ENCODE data around the gene CHML.

CHML gene

GRCh38 chr1:241615043-241615974, 24.9 kb downstream of the CHML start:
- no peak for DNase-seq

GRCh38 chr1:241614572-241614971, 25.6 kb downstream of the CHML start:
- no peak for DNase-seq

- no peak for DNase-seq
Measured at GRCh38 chr1:241614144-241614543, 26.0 kb downstream of the CHML start.

GRCh38 chr1:241612533-241613477, 27.4 kb downstream of the CHML start:
- DNase-seq, result no peak

GRCh38 chr1:241611736-241612135, 28.4 kb downstream of the CHML start:
- no peak for DNase-seq

- no peak for DNase-seq
Measured at GRCh38 chr1:241611063-241611462, 29.1 kb downstream of the CHML start.

- no peak for DNase-seq
Measured at GRCh38 chr1:241610056-241610815, 29.9 kb downstream of the CHML start.

- DNase-seq, result no peak
Measured at GRCh38 chr1:241608379-241609033, 31.7 kb downstream of the CHML start.

GRCh38 chr1:241607497-241607896, 32.7 kb downstream of the CHML start:
- no peak for DNase-seq

GRCh38 chr1:241606544-241606943, 33.6 kb downstream of the CHML start:
- no peak for DNase-seq

- DNase-seq, result no peak
Measured at GRCh38 chr1:241605146-241605805, 34.9 kb downstream of the CHML start.

- no peak for DNase-seq
Measured at GRCh38 chr1:241603731-241604245, 36.4 kb downstream of the CHML start.

- DNase-seq, result no peak
Measured at GRCh38 chr1:241600496-241600901, 39.7 kb downstream of the CHML start.

- DNase-seq, result no peak
Measured at GRCh38 chr1:241598249-241598648, 41.9 kb downstream of the CHML start.

- no peak for DNase-seq
Measured at GRCh38 chr1:241596633-241597032, 43.5 kb downstream of the CHML start.

- DNase-seq, result no peak
Measured at GRCh38 chr1:241593186-241593585, 47.0 kb downstream of the CHML start.

GRCh38 chr1:241592273-241592958, 47.8 kb downstream of the CHML start:
- DNase-seq, result no peak

GRCh38 chr1:241591736-241592135, 48.4 kb downstream of the CHML start:
- DNase-seq, result no peak

GRCh38 chr1:241591317-241591716, 48.9 kb downstream of the CHML start:
- DNase-seq, result no peak

- no peak for DNase-seq
Measured at GRCh38 chr1:241590719-241591118, 49.5 kb downstream of the CHML start.
